H9 (cell line): ENCODE measurements around the gene ZBTB8A. TPM values are rescaled to one million over a fixed set of nuclear protein-coding genes. Genes with fewer than 3 reads are reported as not detected.

Experiments
- DNase-seq: peaks from one replicate; pipeline ENCODE4 v3.0.0-alpha.2; 2017
- H2AFZ ChIP-seq: one replicate; pipeline ENCODE4 v1.6.1; 2013; ENCODE audit warnings: mild to moderate bottlenecking, low read length, control low read depth, moderate library complexity
- H2AK5ac ChIP-seq: 2 replicates; pipeline ENCODE4 v1.6.1; 2013; ENCODE audit warnings: low read length, control low read depth, mixed read lengths; ENCODE audit not compliant: insufficient read length
- H2BK120ac ChIP-seq: one replicate; pipeline ENCODE4 v1.6.1; 2013; ENCODE audit warnings: low read depth, mild to moderate bottlenecking, low read length, control low read depth, inconsistent platforms; ENCODE audit not compliant: poor library complexity, severe bottlenecking
- H2BK12ac ChIP-seq: 2 replicates; pipeline ENCODE4 v1.6.1; 2013; ENCODE audit warnings: low read length, control low read depth, mixed read lengths, low read depth; ENCODE audit not compliant: insufficient read length
- H2BK15ac ChIP-seq: 2 replicates; pipeline ENCODE4 v1.6.1; 2013; ENCODE audit warnings: low read depth, low read length, control low read depth
- H2BK20ac ChIP-seq: one replicate; pipeline ENCODE4 v1.6.1; 2013; ENCODE audit warnings: low read depth, mild to moderate bottlenecking, low read length, control low read depth, inconsistent platforms; ENCODE audit not compliant: poor library complexity, severe bottlenecking
- H2BK5ac ChIP-seq: 2 replicates; pipeline ENCODE4 v1.6.1; 2013; ENCODE audit warnings: low read length, control low read depth, mixed read lengths; ENCODE audit not compliant: insufficient read length
- H3K14ac ChIP-seq: 2 replicates; pipeline ENCODE4 v1.6.1; 2013; ENCODE audit warnings: low read length, control low read depth; ENCODE audit not compliant: insufficient read depth
- H3K18ac ChIP-seq: 2 replicates; pipeline ENCODE4 v1.6.1; 2013; ENCODE audit warnings: low read depth, mild to moderate bottlenecking, mixed read lengths, low read length, control low read depth; ENCODE audit not compliant: insufficient read length
- H3K23ac ChIP-seq: 2 replicates; pipeline ENCODE4 v1.6.1; 2013; ENCODE audit warnings: low read length, control low read depth, mixed read lengths, low read depth; ENCODE audit not compliant: insufficient read length
- H3K23me2 ChIP-seq: 2 replicates; pipeline ENCODE4 v1.6.1; 2013; ENCODE audit warnings: low read depth, mild to moderate bottlenecking, mixed read lengths, low read length, control low read depth; ENCODE audit not compliant: insufficient read length, poor library complexity, severe bottlenecking
- H3K27ac ChIP-seq: 2 replicates; pipeline ENCODE4 v1.5.1; 2013; ENCODE audit warnings: low read length, control low read depth, mixed read lengths, low read depth; ENCODE audit not compliant: insufficient read length
- H3K27me3 ChIP-seq: 2 replicates; pipeline ENCODE4 v1.6.1; 2013; ENCODE audit warnings: low read length, control low read depth, inconsistent platforms; ENCODE audit not compliant: insufficient read depth
- H3K4ac ChIP-seq: 2 replicates; pipeline ENCODE4 v1.6.1; 2013; ENCODE audit warnings: low read depth, mild to moderate bottlenecking, control low read depth, inconsistent platforms, low read length, moderate library complexity
- H3K4me1 ChIP-seq: 2 replicates; pipeline ENCODE4 v1.6.1; 2013; ENCODE audit warnings: low read length, control low read depth, inconsistent platforms; ENCODE audit not compliant: insufficient read depth
- H3K4me2 ChIP-seq: 2 replicates; pipeline ENCODE4 v1.6.1; 2013; ENCODE audit warnings: low read length, control low read depth, mixed read lengths; ENCODE audit not compliant: insufficient read length, insufficient read depth
- H3K56ac ChIP-seq: 2 replicates; pipeline ENCODE4 v1.6.1; 2013; ENCODE audit warnings: low read depth, mild to moderate bottlenecking, mixed read lengths, low read length, control low read depth; ENCODE audit not compliant: insufficient read length
- H3K79me1 ChIP-seq: 2 replicates; pipeline ENCODE4 v1.6.1; 2013; ENCODE audit warnings: low read depth, mild to moderate bottlenecking, moderate library complexity, low read length, control low read depth, inconsistent platforms; ENCODE audit not compliant: insufficient read depth, poor library complexity, severe bottlenecking
- H3K79me2 ChIP-seq: 2 replicates; pipeline ENCODE4 v1.6.1; 2013; ENCODE audit warnings: low read length, control low read depth, inconsistent platforms; ENCODE audit not compliant: insufficient read depth
- H3K9ac ChIP-seq: 2 replicates; pipeline ENCODE4 v1.6.1; 2013; ENCODE audit warnings: low read length, control low read depth, mixed read lengths; ENCODE audit not compliant: insufficient read length; ENCODE audit errors: extremely low read depth
- H3K9me3 ChIP-seq: one replicate; pipeline ENCODE4 v1.6.1; 2013; ENCODE audit warnings: low read depth, low read length, inconsistent platforms; ENCODE audit not compliant: control insufficient read depth
- H3T11ph ChIP-seq: one replicate; pipeline ENCODE4 v1.6.1; 2013; ENCODE audit warnings: mild to moderate bottlenecking, low read length, control low read depth, inconsistent platforms
- H4K20me1 ChIP-seq: one replicate; pipeline ENCODE4 v1.6.1; 2013; ENCODE audit not compliant: control insufficient read depth, insufficient read length, insufficient read depth
- H4K5ac ChIP-seq: 2 replicates; pipeline ENCODE4 v1.6.1; 2013; ENCODE audit warnings: low read depth, mild to moderate bottlenecking, mixed read lengths, low read length, control low read depth; ENCODE audit not compliant: insufficient read length
- H4K8ac ChIP-seq: replicated peaks from 2 replicates; pipeline ENCODE4 v1.6.1; 2013; ENCODE audit warnings: low read length, control low read depth, mixed read lengths, low read depth; ENCODE audit not compliant: insufficient read length
- H4K91ac ChIP-seq: 2 replicates; pipeline ENCODE4 v1.6.1; 2013; ENCODE audit warnings: low read depth, mild to moderate bottlenecking, moderate library complexity, mixed read lengths, low read length, control low read depth; ENCODE audit not compliant: insufficient read length
- H3K27ac Mint-ChIP-seq, 3 experiments: 2 replicates in 2 of 3; 3 replicates in 1 of 3; pipeline ENCODE4 v1.8.0; 2020 to 2021; ENCODE audit warnings: mixed read lengths in 3 of 3, mild to moderate bottlenecking in 1 of 3, moderate library complexity in 1 of 3
- H3K27me3 Mint-ChIP-seq: 2 replicates; pipeline ENCODE4 v1.8.0; 2021; ENCODE audit warnings: low read depth, mild to moderate bottlenecking, moderate library complexity, mixed read lengths
- H3K36me3 Mint-ChIP-seq, 3 experiments: 2 replicates in 2 of 3; 3 replicates in 1 of 3; pipeline ENCODE4 v1.8.0; 2020 to 2021; ENCODE audit warnings: low read depth in 3 of 3, mixed read lengths in 3 of 3; ENCODE audit not compliant: insufficient read depth in 1 of 3
- H3K4me1 Mint-ChIP-seq, 2 experiments: 2 replicates each; pipeline ENCODE4 v1.8.0; 2020; ENCODE audit warnings: mixed read lengths in 2 of 2
- H3K4me3 Mint-ChIP-seq, 2 experiments: 2 replicates in 1 of 2; 3 replicates in 1 of 2; pipeline ENCODE4 v1.8.0; 2020 to 2021; ENCODE audit warnings: mild to moderate bottlenecking in 2 of 2, mixed read lengths in 2 of 2, moderate library complexity in 1 of 2
- H3K9me3 Mint-ChIP-seq, 2 experiments: 2 replicates in 1 of 2; 3 replicates in 1 of 2; pipeline ENCODE4 v1.8.0; 2020; ENCODE audit warnings: mild to moderate bottlenecking in 2 of 2, mixed read lengths in 2 of 2, moderate library complexity in 1 of 2
- CTCF ChIP-seq: fragments of 200-600 bp; sonication (generic); conservative IDR thresholded peaks from 3 replicates; pipeline ENCODE4 v1.8.0; 2021; ENCODE audit warnings: antibody characterized with exemption, mild to moderate bottlenecking
- WGBS: extraction: QIAGEN DNeasy Blood & Tissue Kit; methylation state at CpG from one replicate; pipeline ENCODE4 v1.1.7; 2013; ENCODE audit warnings: missing lambda C conversion rate, low lambda C conversion rate, mixed read lengths; ENCODE audit not compliant: insufficient read length; ENCODE audit errors: extremely low coverage; 5-methylcytosine and 5-hydroxymethylcytosine counted together
- total RNA-seq: library from RNA; stranded (reverse); gene quantifications from 2 replicates; pipeline ENCODE4 v1.2.1, GENCODE V29; 2021

The ZBTB8A gene
- total RNA-seq, 1 experiment from 2014 or later: 11.3 TPM

GRCh38 chr1:32622205-32622604 is 83.0 kb downstream of the ZBTB8A start:
- no peaks in the 10 kb centered on the region for H3K23me2 ChIP-seq

More at GRCh38 chr1:32622205-32622604, 83.0 kb downstream of the ZBTB8A start:
- WGBS: no CpG with 5 or more reads among the region's 2 CpGs
- Mint-ChIP-seq H3K4me3 (no peak overlapping the region), H3K36me3 (peaks cover 11 to 36% (median 27%) of the 10 kb centered on the region in 3 experiments; a peak in 6 of 7 replicates), H3K27me3 (no peaks in the 10 kb centered on the region), H3K27ac (no peak overlapping the region), H3K9me3 (no peaks in the 10 kb centered on the region), H3K4me1 (0 out of 4 replicates have a peak, but pooled peaks cover 0 to 2% of the 10 kb centered on the region in 2 experiments)
- H3K4ac ChIP-seq: no peak overlapping the region
- no peaks in the 10 kb centered on the region for H3K9me3 ChIP-seq
- no peaks in the 10 kb centered on the region for H3K27me3 ChIP-seq
- no peaks in the 10 kb centered on the region for H3K79me1 ChIP-seq
- H4K5ac ChIP-seq: no peak overlapping the region
- H2AK5ac ChIP-seq: no peak overlapping the region
- TF ChIP-seq CTCF: no peak
- H2BK12ac ChIP-seq: no peak overlapping the region
- no peaks in the 10 kb centered on the region for H4K20me1 ChIP-seq
- H3K23ac ChIP-seq: no peak overlapping the region
- H3K4me2 ChIP-seq: no peak overlapping the region
- no peak overlapping the region for H2BK120ac ChIP-seq
- H2BK15ac ChIP-seq: no peak overlapping the region
- no peak overlapping the region for H3T11ph ChIP-seq
- no peak overlapping the region for H3K9ac ChIP-seq
- no peak overlapping the region for H4K8ac ChIP-seq
- H3K14ac ChIP-seq: no peak overlapping the region
- H3K56ac ChIP-seq: no peak overlapping the region
- no peaks in the 10 kb centered on the region for H3K4me1 ChIP-seq
- DNase-seq: no peak
- H4K91ac ChIP-seq: no peak overlapping the region
- H2BK5ac ChIP-seq: no peak overlapping the region
- H3K79me2 ChIP-seq: no peaks in the 10 kb centered on the region
- no peak overlapping the region for H2AFZ ChIP-seq
- H3K27ac ChIP-seq: no peak overlapping the region
- H2BK20ac ChIP-seq: no peak overlapping the region
- no peak overlapping the region for H3K18ac ChIP-seq
